GM03348 (cell line): ENCODE data around the gene BRD1.

Experiments
- DNase-seq: peaks from one replicate; pipeline ENCODE4 v3.0.0; 2012; ENCODE audit warnings: low spot score

Gene BRD1

GRCh38 chr22:49726701-49727101, 101.0 kb downstream of the BRD1 start:
- DNase-seq = no peak

- DNase-seq = no peak
Observed at GRCh38 chr22:49726022-49726681, 101.5 kb downstream of the BRD1 start.

GRCh38 chr22:49725516-49725915, 102.2 kb downstream of the BRD1 start:
- DNase-seq = no peak

- peak; percentile 89 for DNase-seq
Observed at GRCh38 chr22:49724893-49725489, 102.7 kb downstream of the BRD1 start.

- no peak for DNase-seq
Observed at GRCh38 chr22:49724030-49724892, 103.4 kb downstream of the BRD1 start.

GRCh38 chr22:49723478-49724029, 104.1 kb downstream of the BRD1 start:
- DNase-seq = no peak
